MG63 (cell line): ENCODE measurements around the gene ROPN1B. TPM values are rescaled to one million over a fixed set of nuclear protein-coding genes. Genes with fewer than 3 reads are reported as not detected.

Experiments
- DNase-seq: peaks from one replicate; pipeline ENCODE4 v3.0.0-alpha.2; 2020
- H3K27me3 ChIP-seq: fragments of 250-450 bp; sonication (Bioruptor Pico); 2 replicates; pipeline ENCODE4 v1.5.1; 2020; ENCODE audit warnings: mild to moderate bottlenecking, moderate library complexity
- H3K36me3 ChIP-seq: fragments of 250-450 bp; sonication (Bioruptor Pico); 2 replicates; pipeline ENCODE4 v1.5.1; 2020; ENCODE audit warnings: mild to moderate bottlenecking, moderate library complexity
- H3K4me3 ChIP-seq: fragments of 250-450 bp; sonication (Bioruptor Pico); 2 replicates; pipeline ENCODE4 v1.5.1; 2020; ENCODE audit warnings: mild to moderate bottlenecking, moderate library complexity
- H3K9me3 ChIP-seq: fragments of 250-450 bp; sonication (Bioruptor Pico); 2 replicates; pipeline ENCODE4 v1.5.1; 2020; ENCODE audit warnings: mild to moderate bottlenecking, moderate library complexity
- total RNA-seq: library from RNA; depleted of rRNA; stranded (reverse); fragments of >200 nt; shearing (Covaris generic); gene quantifications from 2 replicates; pipeline ENCODE4 v1.2.3, GENCODE V29; 2014; ENCODE audit warnings: low replicate concordance

The ROPN1B gene
- total RNA-seq, 1 experiment from 2014 or later: not detected

GRCh38 chr3:126018545-126018944 is 49.6 kb downstream of the ROPN1B start:
- no peak overlapping the region for H3K4me3 ChIP-seq
- H3K36me3 ChIP-seq: no peaks in the 10 kb centered on the region; the same call in 1 of the 2 replicates
- no peaks in the 10 kb centered on the region for H3K27me3 ChIP-seq
- DNase-seq: no peak
- H3K9me3 ChIP-seq: no peaks in the 10 kb centered on the region

- Histone ChIP-seq H3K36me3 (no peaks in the 10 kb centered on the region; the same call in 1 of the 2 replicates), H3K4me3 (no peak overlapping the region), H3K27me3 (no peaks in the 10 kb centered on the region), H3K9me3 (no peaks in the 10 kb centered on the region)
- DNase-seq: no peak
Observed at GRCh38 chr3:126018995-126019394, 50.0 kb downstream of the ROPN1B start.

- H3K36me3 ChIP-seq: no peaks in the 10 kb centered on the region; the same call in 1 of the 2 replicates
- H3K27me3 ChIP-seq: no peaks in the 10 kb centered on the region
- no peak for DNase-seq
- no peak overlapping the region for H3K4me3 ChIP-seq
- H3K9me3 ChIP-seq: no peaks in the 10 kb centered on the region
Observed at GRCh38 chr3:126019683-126020082, 50.7 kb downstream of the ROPN1B start.

GRCh38 chr3:126021224-126021623 is 52.2 kb downstream of the ROPN1B start:
- no peaks in the 10 kb centered on the region for H3K9me3 ChIP-seq
- no peaks in the 10 kb centered on the region for H3K36me3 ChIP-seq
- no peak for DNase-seq
- no peaks in the 10 kb centered on the region for H3K27me3 ChIP-seq
- H3K4me3 ChIP-seq: no peak overlapping the region

- no peak overlapping the region for H3K4me3 ChIP-seq
- H3K9me3 ChIP-seq: no peaks in the 10 kb centered on the region
- no peaks in the 10 kb centered on the region for H3K27me3 ChIP-seq
- DNase-seq: no peak
- no peaks in the 10 kb centered on the region for H3K36me3 ChIP-seq
Observed at GRCh38 chr3:126021702-126022101, 52.7 kb downstream of the ROPN1B start.

- Histone ChIP-seq H3K36me3 (no peaks in the 10 kb centered on the region; the same call in 1 of the 2 replicates), H3K4me3 (no peak overlapping the region), H3K9me3 (peaks cover 5% of the 10 kb centered on the region; the same call in 1 of the 2 replicates), H3K27me3 (no peaks in the 10 kb centered on the region)
- no peak for DNase-seq
Observed at GRCh38 chr3:126022741-126023359, 53.9 kb downstream of the ROPN1B start.

- no peak for DNase-seq
- Histone ChIP-seq H3K9me3 (peaks cover 10% of the 10 kb centered on the region; the same call in 1 of the 2 replicates), H3K36me3 (no peaks in the 10 kb centered on the region; the same call in 1 of the 2 replicates), H3K4me3 (no peak overlapping the region), H3K27me3 (no peaks in the 10 kb centered on the region)
Observed at GRCh38 chr3:126023390-126023789, 54.4 kb downstream of the ROPN1B start.

- Histone ChIP-seq H3K9me3 (peaks cover 16% of the 10 kb centered on the region; the same call in 1 of the 2 replicates), H3K36me3 (no peaks in the 10 kb centered on the region; the same call in 1 of the 2 replicates), H3K4me3 (no peak overlapping the region), H3K27me3 (no peaks in the 10 kb centered on the region)
- DNase-seq: no peak
Observed at GRCh38 chr3:126024049-126024854, 55.3 kb downstream of the ROPN1B start.

GRCh38 chr3:126025116-126025729 is 56.2 kb downstream of the ROPN1B start:
- H3K27me3 ChIP-seq: no peaks in the 10 kb centered on the region
- peaks cover 16% of the 10 kb centered on the region; the same call in 1 of the 2 replicates for H3K9me3 ChIP-seq
- no peak overlapping the region for H3K4me3 ChIP-seq
- DNase-seq: no peak
- no peaks in the 10 kb centered on the region; the same call in 1 of the 2 replicates for H3K36me3 ChIP-seq

GRCh38 chr3:126025862-126026261 is 56.9 kb downstream of the ROPN1B start:
- no peak for DNase-seq
- Histone ChIP-seq H3K36me3 (no peaks in the 10 kb centered on the region; the same call in 1 of the 2 replicates), H3K4me3 (no peak overlapping the region), H3K9me3 (peaks cover 16% of the 10 kb centered on the region; the same call in 1 of the 2 replicates), H3K27me3 (no peaks in the 10 kb centered on the region)

GRCh38 chr3:126026277-126026751 is 57.3 kb downstream of the ROPN1B start:
- DNase-seq: no peak
- no peak overlapping the region for H3K4me3 ChIP-seq
- peaks cover 16% of the 10 kb centered on the region; the same call in 1 of the 2 replicates for H3K9me3 ChIP-seq
- no peaks in the 10 kb centered on the region for H3K27me3 ChIP-seq
- no peaks in the 10 kb centered on the region; the same call in 1 of the 2 replicates for H3K36me3 ChIP-seq

- DNase-seq: no peak
- Histone ChIP-seq H3K27me3 (no peaks in the 10 kb centered on the region), H3K36me3 (no peaks in the 10 kb centered on the region; the same call in 1 of the 2 replicates), H3K9me3 (peaks cover 16% of the 10 kb centered on the region; the same call in 1 of the 2 replicates), H3K4me3 (no peak overlapping the region)
Observed at GRCh38 chr3:126026761-126027160, 57.8 kb downstream of the ROPN1B start.

GRCh38 chr3:126028096-126028495 is 59.1 kb downstream of the ROPN1B start:
- H3K36me3 ChIP-seq: no peaks in the 10 kb centered on the region; the same call in 1 of the 2 replicates

GRCh38 chr3:126029241-126029640 is 60.3 kb downstream of the ROPN1B start:
- no peak overlapping the region for H3K4me3 ChIP-seq
- no peaks in the 10 kb centered on the region; the same call in 1 of the 2 replicates for H3K36me3 ChIP-seq
- no peak for DNase-seq
- no peaks in the 10 kb centered on the region for H3K27me3 ChIP-seq
- peaks cover 16% of the 10 kb centered on the region; the same call in 1 of the 2 replicates for H3K9me3 ChIP-seq

More at GRCh38 chr3:126028096-126028495, 59.1 kb downstream of the ROPN1B start:
- H3K4me3 ChIP-seq: no peak overlapping the region
- H3K27me3 ChIP-seq: no peaks in the 10 kb centered on the region
- DNase-seq: no peak
- H3K9me3 ChIP-seq: peaks cover 16% of the 10 kb centered on the region; the same call in 1 of the 2 replicates

GRCh38 chr3:126030455-126030854 is 61.5 kb downstream of the ROPN1B start:
- peaks cover 16% of the 10 kb centered on the region; the same call in 1 of the 2 replicates for H3K9me3 ChIP-seq
- H3K4me3 ChIP-seq: no peak overlapping the region
- no peak for DNase-seq
- H3K27me3 ChIP-seq: no peaks in the 10 kb centered on the region
- H3K36me3 ChIP-seq: no peaks in the 10 kb centered on the region; the same call in 1 of the 2 replicates

GRCh38 chr3:126031981-126032471 is 63.0 kb downstream of the ROPN1B start:
- peaks cover 16% of the 10 kb centered on the region; the same call in 1 of the 2 replicates for H3K9me3 ChIP-seq
- H3K36me3 ChIP-seq: no peaks in the 10 kb centered on the region; the same call in 1 of the 2 replicates
- no peak for DNase-seq
- H3K27me3 ChIP-seq: no peaks in the 10 kb centered on the region
- H3K4me3 ChIP-seq: no peak overlapping the region
